ENCODE data around the gene GRIN3B.
"Not testable (repeated sequence)": the region's sequence is repeated elsewhere in the genome, so short reads cannot be mapped to it uniquely, and the experiment has no call there.

Gene GRIN3B

GRCh38 chr19:1000095-1000494 is at the start of gene GRIN3B:
TSS of gene GRIN3B (plus strand) at chr19:1000419. CDS start at chr19:1000438, 19 bp downstream.
- Mint-ChIP-seq H3K27ac (peak within 1 kb of the TSS; percentile 28), H3K4me1 (ENCODE audit: low read depth) (peaks cover 7% of the 10 kb centered on the region), H3K9me3 (no peaks in the 10 kb centered on the region), H3K27me3 (ENCODE audit: low read depth) (peaks cover 35% of the 10 kb centered on the region), H3K36me3 (ENCODE audit: low read depth) (no peaks in the 10 kb centered on the region), H3K4me3 (peak within 1 kb of the TSS; percentile 48)
- DNase-seq (ENCODE audit: low spot score), result peak; percentile 54

DNA sequence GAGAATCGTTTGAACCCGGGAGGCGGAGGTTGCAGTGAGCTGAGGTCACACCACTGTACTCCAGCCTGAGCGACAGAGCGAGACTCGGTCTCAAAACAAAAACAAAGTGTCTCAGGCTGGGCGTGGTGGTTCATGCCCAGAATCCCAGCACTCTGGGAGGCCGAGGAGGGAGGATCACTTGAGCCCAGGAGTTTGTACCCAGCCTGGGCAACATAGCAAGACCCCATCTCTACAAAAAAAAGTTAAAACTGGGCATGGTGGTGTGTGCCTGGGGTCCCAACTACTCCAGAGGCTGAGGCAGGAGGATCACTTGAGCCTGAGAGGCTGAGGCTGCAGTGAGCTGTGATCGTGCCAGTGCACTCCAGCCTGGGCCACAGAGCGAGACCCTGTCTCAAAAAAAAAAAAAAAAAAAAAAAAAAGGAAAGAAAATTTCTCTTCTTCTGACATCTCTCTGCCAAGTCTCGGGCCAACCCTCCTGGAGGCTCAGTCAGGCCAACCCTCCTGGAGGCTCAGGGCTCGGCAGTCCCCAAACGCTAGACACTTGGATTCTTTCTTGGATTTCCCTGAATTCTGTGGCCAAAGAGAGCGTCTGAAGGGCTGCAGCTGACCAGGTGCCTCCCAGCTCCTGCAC is 48.1 kb upstream of the GRIN3B start:
- Mint-ChIP-seq H3K4me3 (peak overlapping the region; percentile 18), H3K27me3 (ENCODE audit: low read depth) (no peaks in the 10 kb centered on the region), H3K36me3 (ENCODE audit: low read depth) (no peaks in the 10 kb centered on the region), H3K27ac (peak overlapping the region; percentile 45), H3K9me3 (no peaks in the 10 kb centered on the region), H3K4me1 (ENCODE audit: low read depth) (no peaks in the 10 kb centered on the region)
- DNase-seq (ENCODE audit: low spot score), result no peak

DNA sequence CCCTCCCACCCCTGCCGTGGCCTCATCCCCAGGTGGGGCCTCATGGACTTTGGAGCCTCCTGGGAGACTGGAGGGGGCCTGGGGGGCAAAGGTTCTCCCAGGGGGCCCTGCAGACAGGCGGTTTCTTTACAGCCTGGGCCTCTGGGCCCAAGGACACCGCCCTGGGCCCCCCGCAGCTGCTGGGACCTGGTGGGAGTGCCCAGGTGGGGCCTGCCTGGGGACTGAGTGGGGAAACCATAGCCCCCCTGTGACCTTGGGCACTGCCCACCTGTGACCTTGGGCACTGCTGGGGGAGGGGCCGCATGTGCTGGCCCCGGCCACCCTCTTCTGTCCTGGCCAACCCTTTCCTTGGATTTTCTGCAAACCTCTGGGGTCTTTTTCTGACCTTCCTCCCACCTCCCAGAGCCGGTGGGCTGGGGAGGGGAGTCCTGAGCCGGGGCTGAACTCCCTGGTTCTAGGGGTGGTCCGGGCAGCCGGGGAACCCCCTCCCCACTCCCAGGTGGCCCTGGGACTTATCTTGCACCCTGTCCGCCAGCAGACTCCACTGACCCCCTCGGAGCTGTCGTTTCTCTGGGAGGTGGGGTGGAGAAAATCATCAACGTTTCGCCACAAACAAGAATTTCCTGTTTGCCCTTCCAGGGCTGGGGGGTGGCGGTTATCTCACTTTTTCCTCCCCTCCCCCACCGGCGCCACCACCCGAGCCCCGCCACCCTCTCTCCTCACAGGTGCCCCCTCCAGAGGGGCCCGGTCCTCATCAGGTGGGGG is 47.4 kb upstream of the GRIN3B start:
- Mint-ChIP-seq H3K4me1 (ENCODE audit: low read depth) (no peaks in the 10 kb centered on the region), H3K9me3 (no peaks in the 10 kb centered on the region), H3K4me3 (peak overlapping the region; percentile 51), H3K27ac (peak overlapping the region; percentile 57), H3K27me3 (ENCODE audit: low read depth) (no peaks in the 10 kb centered on the region), H3K36me3 (ENCODE audit: low read depth) (no peaks in the 10 kb centered on the region)
- DNase-seq (ENCODE audit: low spot score), result no peak

- no peaks in the 10 kb centered on the region for H3K4me1 Mint-ChIP-seq (ENCODE audit: low read depth)
Observed at GRCh38 chr19:953445-954271, 46.6 kb upstream of the GRIN3B start.

GRCh38 chr19:954272-954671 is 45.9 kb upstream of the GRIN3B start:
- H3K27me3 Mint-ChIP-seq (ENCODE audit: low read depth), result no peaks in the 10 kb centered on the region
- H3K36me3 Mint-ChIP-seq (ENCODE audit: low read depth), result no peaks in the 10 kb centered on the region
- no peak overlapping the region for H3K27ac Mint-ChIP-seq
- H3K4me3 Mint-ChIP-seq, result no peak overlapping the region
- no peak for DNase-seq (ENCODE audit: low spot score)
- peaks cover 2% of the 10 kb centered on the region for H3K4me1 Mint-ChIP-seq (ENCODE audit: low read depth)
- H3K9me3 Mint-ChIP-seq, result no peaks in the 10 kb centered on the region

More at GRCh38 chr19:953445-954271, 46.6 kb upstream of the GRIN3B start:
- Mint-ChIP-seq H3K36me3 (ENCODE audit: low read depth) (no peaks in the 10 kb centered on the region), H3K27me3 (ENCODE audit: low read depth) (no peaks in the 10 kb centered on the region), H3K27ac (peak overlapping the region; percentile 26), H3K4me3 (no peak overlapping the region), H3K9me3 (no peaks in the 10 kb centered on the region)
- no peak for DNase-seq (ENCODE audit: low spot score)

GRCh38 chr19:954672-955494 is 45.3 kb upstream of the GRIN3B start:
- Mint-ChIP-seq H3K27me3 (ENCODE audit: low read depth) (no peaks in the 10 kb centered on the region), H3K36me3 (ENCODE audit: low read depth) (no peaks in the 10 kb centered on the region)
- DNase-seq (ENCODE audit: low spot score), result no peak

DNA sequence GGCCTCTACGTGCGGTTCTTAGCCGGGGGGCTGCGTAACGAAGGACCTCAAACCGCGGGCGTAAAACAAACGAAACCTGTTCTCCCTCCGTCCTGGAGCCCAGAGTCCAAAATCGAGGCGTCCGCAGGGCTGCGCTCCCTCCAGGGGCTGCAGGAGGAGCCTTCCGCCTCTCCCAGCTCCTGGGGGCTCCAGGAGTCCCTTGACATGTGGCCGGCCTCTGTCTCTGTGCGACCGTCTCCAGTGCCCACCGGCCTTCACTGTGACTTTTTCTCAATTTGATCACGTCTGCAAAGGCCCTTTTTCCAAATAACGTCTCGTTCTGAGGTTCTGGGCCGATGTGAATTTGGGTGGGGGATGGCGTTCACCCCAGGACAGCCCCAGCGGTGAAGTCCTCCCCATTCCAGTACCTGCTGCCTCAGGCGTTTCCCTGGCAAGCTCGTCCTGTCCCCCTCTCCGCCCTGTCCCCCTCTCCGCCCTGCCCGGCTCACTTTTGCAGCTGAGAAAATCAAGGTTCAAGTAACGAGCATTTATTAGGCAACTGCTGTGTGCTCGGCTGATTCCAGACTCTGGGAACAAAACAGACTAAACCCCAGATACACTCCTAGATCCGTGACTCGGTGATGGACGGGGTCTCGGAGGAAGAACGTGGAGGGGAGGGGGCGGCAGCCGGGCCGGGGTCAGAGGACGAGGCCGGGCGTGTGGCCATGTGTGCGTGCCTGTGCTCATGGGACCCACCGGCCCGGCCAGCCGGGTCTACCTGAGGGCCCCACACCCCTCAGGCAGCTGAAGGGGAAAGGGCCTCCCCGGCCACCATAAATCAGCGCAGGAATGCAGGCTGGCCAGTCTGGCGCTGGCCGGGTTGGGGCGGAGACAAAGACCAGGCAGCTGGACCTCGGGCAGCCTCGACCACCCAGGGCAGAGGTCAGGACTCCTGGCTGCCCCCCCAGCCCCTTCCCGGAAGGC is 44.1 kb upstream of the GRIN3B start:
- Mint-ChIP-seq H3K27me3 (ENCODE audit: low read depth) (no peaks in the 10 kb centered on the region), H3K4me3 (no peak overlapping the region), H3K9me3 (no peaks in the 10 kb centered on the region), H3K4me1 (ENCODE audit: low read depth) (peaks cover 2% of the 10 kb centered on the region), H3K27ac (no peak overlapping the region), H3K36me3 (ENCODE audit: low read depth) (no peaks in the 10 kb centered on the region)
- no peak for DNase-seq (ENCODE audit: low spot score)

More at GRCh38 chr19:954672-955494, 45.3 kb upstream of the GRIN3B start:
- Mint-ChIP-seq H3K9me3 (no peaks in the 10 kb centered on the region), H3K4me1 (ENCODE audit: low read depth) (peaks cover 2% of the 10 kb centered on the region), H3K27ac (no peak overlapping the region), H3K4me3 (no peak overlapping the region)

DNA sequence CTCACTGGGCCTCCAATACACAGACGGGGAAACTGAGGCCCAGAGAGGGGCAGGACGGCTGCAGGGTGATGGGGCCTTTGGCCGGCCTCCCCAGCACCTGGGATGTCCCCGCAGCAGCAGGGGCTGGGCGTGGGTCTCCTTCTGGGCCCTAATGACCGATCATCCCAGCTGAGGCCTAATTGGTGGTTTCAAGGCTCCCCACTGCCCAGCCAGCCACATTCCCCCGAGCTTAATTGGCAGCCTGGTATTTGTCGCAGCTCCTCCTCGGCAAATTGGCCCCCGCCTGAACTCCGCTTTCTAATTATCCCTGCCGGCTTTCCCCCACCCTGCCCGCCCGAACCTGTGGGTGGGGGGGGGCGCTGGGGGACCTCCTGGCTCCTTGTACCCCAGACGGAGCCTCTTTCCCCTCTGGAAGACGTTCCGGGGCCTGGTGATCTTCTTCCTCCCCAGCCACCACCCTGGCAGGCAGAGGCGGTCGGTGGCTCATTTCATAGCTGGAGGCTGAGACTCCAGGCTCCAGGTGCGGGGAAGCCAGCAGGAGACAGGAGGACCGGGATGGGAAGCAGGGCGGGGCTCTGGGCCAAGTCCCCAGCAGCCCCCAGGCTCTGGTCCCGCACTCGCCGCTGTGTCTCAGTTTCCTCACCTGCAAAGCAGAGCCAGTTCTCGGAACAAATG is 43.3 kb upstream of the GRIN3B start:
- no peak overlapping the region for H3K27ac Mint-ChIP-seq

GRCh38 chr19:957578-957977 is 42.6 kb upstream of the GRIN3B start:
- not testable (repeated sequence) for DNase-seq (ENCODE audit: low spot score); H3K27ac Mint-ChIP-seq; H3K4me3 Mint-ChIP-seq; H3K27me3 Mint-ChIP-seq (ENCODE audit: low read depth); H3K36me3 Mint-ChIP-seq (ENCODE audit: low read depth); H3K9me3 Mint-ChIP-seq; H3K4me1 Mint-ChIP-seq (ENCODE audit: low read depth)

More for the DNA sequence above, 43.3 kb upstream of the GRIN3B start:
- no peak for DNase-seq (ENCODE audit: low spot score)
- Mint-ChIP-seq H3K27me3 (ENCODE audit: low read depth) (no peaks in the 10 kb centered on the region), H3K4me3 (no peak overlapping the region), H3K36me3 (ENCODE audit: low read depth) (no peaks in the 10 kb centered on the region), H3K9me3 (no peaks in the 10 kb centered on the region), H3K4me1 (ENCODE audit: low read depth) (peaks cover 2% of the 10 kb centered on the region)

- Mint-ChIP-seq H3K9me3 (no peaks in the 10 kb centered on the region), H3K4me3 (no peak overlapping the region), H3K4me1 (ENCODE audit: low read depth) (peaks cover 7% of the 10 kb centered on the region), H3K27me3 (ENCODE audit: low read depth) (no peaks in the 10 kb centered on the region), H3K36me3 (ENCODE audit: low read depth) (peaks cover 5% of the 10 kb centered on the region), H3K27ac (peak overlapping the region; percentile 26)
- DNase-seq (ENCODE audit: low spot score), result peak; percentile 27
Observed at GRCh38 chr19:958967-959855, 41.0 kb upstream of the GRIN3B start.

DNA sequence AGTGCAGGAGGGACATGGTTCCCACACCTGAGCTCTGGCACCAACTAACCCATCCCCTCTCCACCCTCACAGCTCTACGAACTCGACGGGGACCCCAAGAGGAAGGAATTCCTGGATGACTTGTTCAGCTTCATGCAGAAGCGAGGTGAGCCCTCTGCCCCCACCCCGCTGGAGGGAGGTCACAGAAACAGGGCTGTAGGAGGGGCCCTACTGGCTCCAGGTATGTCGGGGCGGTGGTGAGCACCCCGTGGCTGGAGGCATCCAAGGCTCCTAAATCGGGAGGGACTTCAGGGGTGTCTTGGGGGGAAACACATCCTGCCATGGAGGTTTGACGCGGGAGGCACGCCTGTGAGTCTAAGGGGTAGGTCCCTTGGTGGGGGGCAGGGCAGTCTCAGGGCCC is 40.2 kb upstream of the GRIN3B start:
- Mint-ChIP-seq H3K27me3 (ENCODE audit: low read depth) (no peaks in the 10 kb centered on the region), H3K4me1 (ENCODE audit: low read depth) (peaks cover 7% of the 10 kb centered on the region), H3K27ac (no peak overlapping the region), H3K36me3 (ENCODE audit: low read depth) (peaks cover 13% of the 10 kb centered on the region), H3K4me3 (no peak overlapping the region), H3K9me3 (no peaks in the 10 kb centered on the region)
- DNase-seq (ENCODE audit: low spot score), result no peak

Data from T-helper 2 cell treated with Interferon-gamma antibody and Interleukin-4, amounts not matched to agents 5 μg/mL and 100 μg/mL, for 36 hours (primary cell).